ENCODE results near the gene TMEM115.

DNA sequence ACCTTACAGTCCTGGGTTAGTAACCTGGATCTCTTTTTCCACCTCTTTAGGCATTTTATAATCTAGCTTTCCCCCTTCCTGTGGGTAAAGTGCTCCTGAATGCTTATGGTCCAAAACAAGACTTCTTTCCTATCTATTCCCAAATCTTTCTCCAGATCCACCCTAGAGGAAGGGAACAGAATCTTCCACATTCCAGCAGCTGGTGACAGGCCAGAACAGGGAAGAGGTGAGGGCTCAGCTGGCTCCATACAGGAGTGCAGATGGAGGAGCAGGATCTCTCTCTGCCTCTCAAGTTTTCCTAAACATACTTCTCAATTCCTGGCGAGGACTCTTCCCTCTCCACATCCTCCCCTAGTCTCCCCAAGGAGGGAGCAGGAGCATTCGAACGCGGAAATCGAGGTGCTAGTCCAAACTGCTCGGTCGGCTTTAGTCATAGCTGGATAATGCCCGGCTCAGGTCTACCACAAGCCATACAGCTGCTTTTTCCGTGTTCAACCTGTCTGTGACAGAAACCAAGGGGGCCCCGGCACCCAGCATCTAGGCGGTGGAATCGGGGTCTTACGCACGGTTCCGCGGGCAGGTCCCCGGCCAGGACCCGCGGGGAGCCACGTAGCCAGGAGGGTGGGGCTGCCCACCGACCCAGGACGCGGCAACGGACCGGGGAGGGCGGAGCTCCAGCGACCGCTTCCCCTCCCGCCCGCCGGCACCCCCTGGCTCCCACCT, 22.7 kb downstream of the TMEM115 start:
- TF ChIP-seq, protein P1, sequence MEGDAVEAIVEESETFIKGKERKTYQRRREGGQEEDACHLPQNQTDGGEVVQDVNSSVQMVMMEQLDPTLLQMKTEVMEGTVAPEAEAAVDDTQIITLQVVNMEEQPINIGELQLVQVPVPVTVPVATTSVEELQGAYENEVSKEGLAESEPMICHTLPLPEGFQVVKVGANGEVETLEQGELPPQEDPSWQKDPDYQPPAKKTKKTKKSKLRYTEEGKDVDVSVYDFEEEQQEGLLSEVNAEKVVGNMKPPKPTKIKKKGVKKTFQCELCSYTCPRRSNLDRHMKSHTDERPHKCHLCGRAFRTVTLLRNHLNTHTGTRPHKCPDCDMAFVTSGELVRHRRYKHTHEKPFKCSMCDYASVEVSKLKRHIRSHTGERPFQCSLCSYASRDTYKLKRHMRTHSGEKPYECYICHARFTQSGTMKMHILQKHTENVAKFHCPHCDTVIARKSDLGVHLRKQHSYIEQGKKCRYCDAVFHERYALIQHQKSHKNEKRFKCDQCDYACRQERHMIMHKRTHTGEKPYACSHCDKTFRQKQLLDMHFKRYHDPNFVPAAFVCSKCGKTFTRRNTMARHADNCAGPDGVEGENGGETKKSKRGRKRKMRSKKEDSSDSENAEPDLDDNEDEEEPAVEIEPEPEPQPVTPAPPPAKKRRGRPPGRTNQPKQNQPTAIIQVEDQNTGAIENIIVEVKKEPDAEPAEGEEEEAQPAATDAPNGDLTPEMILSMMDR (conservative IDR thresholded peaks at IDR 0.05; ENCODE audit: low read depth, low read length), result 0 out of 2 replicates have a peak, but pooled peaks have one; percentile 11
- TF ChIP-seq EZH2 (IDR thresholded peaks at IDR 0.05; ENCODE audit: low read length, unreplicated experiment) (no peak), EZH2phosphoT487 (IDR thresholded peaks at IDR 0.05; ENCODE audit: borderline replicate concordance, low read length) (no peak)

Data from PC-3 (cell line).